Nephron progenitor cell (in vitro differentiated cells): ENCODE measurements around the gene SH3BGRL3.
"Not testable (repeated sequence)": the region's sequence is repeated elsewhere in the genome, so short reads cannot be mapped to it uniquely, and the experiment has no call there.

Source experiments
- DNase-seq: peaks from one replicate; pipeline ENCODE4 v3.0.0; 2021
- H3K27ac Mint-ChIP-seq: 2 replicates; pipeline ENCODE4 v1.8.0; 2021; ENCODE audit warnings: mild to moderate bottlenecking, moderate library complexity, mixed read lengths
- H3K27me3 Mint-ChIP-seq: 2 replicates; pipeline ENCODE4 v1.8.0; 2021; ENCODE audit warnings: mild to moderate bottlenecking, low read depth, mixed read lengths; ENCODE audit not compliant: poor library complexity
- H3K36me3 Mint-ChIP-seq: 2 replicates; pipeline ENCODE4 v1.8.0; 2021; ENCODE audit warnings: low read depth, mixed read lengths
- H3K4me1 Mint-ChIP-seq: 2 replicates; pipeline ENCODE4 v1.8.0; 2021; ENCODE audit warnings: mixed read lengths
- H3K4me3 Mint-ChIP-seq: 2 replicates; pipeline ENCODE4 v1.8.0; 2021; ENCODE audit warnings: mild to moderate bottlenecking, moderate library complexity, mixed read lengths
- H3K9me3 Mint-ChIP-seq: 2 replicates; pipeline ENCODE4 v1.8.0; 2021; ENCODE audit warnings: mild to moderate bottlenecking, moderate library complexity, mixed read lengths
- TF ChIP-seq, protein P1 (sequence below): fragments of 200-600 bp; sonication (generic); IDR thresholded peaks from 2 replicates; pipeline ENCODE4 v1.5.0; 2021; ENCODE audit warnings: antibody characterized with exemption

The SH3BGRL3 gene

DNA sequence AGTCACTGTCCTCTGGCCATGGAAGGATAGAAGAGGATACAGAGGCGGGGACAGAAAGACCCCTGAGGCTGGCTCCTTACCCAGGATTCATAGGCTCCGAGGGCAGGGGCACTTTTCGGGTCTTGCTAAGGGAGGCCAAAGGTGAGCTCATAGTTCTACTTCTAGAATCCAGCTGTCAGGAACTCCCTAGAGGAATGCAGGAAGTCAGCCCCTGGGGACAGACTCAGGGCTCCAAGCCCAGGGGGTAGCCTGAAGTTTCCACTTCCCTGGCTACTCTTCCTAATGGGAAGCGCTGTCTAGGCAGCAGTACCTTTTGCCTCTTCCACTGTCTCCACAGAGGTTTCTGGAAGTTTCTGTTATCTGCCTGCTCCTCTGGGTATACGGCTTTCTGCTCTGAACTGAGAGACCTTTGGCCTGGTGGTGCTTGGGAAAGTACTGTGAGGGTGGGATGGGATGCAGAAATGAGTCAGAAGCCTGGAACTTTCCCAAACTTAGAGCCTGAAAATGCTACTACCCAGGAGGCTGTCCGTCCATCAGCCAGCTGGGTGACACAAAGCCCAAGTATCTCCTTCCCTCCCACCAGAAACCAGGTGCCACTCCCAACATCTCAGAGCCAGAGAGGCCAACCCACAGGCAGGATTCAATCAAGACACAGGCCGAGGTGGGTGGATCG, 23.0 kb downstream of the SH3BGRL3 start:
- TF ChIP-seq, protein P1, sequence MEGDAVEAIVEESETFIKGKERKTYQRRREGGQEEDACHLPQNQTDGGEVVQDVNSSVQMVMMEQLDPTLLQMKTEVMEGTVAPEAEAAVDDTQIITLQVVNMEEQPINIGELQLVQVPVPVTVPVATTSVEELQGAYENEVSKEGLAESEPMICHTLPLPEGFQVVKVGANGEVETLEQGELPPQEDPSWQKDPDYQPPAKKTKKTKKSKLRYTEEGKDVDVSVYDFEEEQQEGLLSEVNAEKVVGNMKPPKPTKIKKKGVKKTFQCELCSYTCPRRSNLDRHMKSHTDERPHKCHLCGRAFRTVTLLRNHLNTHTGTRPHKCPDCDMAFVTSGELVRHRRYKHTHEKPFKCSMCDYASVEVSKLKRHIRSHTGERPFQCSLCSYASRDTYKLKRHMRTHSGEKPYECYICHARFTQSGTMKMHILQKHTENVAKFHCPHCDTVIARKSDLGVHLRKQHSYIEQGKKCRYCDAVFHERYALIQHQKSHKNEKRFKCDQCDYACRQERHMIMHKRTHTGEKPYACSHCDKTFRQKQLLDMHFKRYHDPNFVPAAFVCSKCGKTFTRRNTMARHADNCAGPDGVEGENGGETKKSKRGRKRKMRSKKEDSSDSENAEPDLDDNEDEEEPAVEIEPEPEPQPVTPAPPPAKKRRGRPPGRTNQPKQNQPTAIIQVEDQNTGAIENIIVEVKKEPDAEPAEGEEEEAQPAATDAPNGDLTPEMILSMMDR, result no peak
- Mint-ChIP-seq H3K36me3 (no peaks in the 10 kb centered on the region), H3K4me1 (peaks cover 34% of the 10 kb centered on the region), H3K4me3 (no peak overlapping the region), H3K9me3 (no peaks in the 10 kb centered on the region), H3K27ac (no peak overlapping the region), H3K27me3 (no peaks in the 10 kb centered on the region)
- no peak for DNase-seq

DNA sequence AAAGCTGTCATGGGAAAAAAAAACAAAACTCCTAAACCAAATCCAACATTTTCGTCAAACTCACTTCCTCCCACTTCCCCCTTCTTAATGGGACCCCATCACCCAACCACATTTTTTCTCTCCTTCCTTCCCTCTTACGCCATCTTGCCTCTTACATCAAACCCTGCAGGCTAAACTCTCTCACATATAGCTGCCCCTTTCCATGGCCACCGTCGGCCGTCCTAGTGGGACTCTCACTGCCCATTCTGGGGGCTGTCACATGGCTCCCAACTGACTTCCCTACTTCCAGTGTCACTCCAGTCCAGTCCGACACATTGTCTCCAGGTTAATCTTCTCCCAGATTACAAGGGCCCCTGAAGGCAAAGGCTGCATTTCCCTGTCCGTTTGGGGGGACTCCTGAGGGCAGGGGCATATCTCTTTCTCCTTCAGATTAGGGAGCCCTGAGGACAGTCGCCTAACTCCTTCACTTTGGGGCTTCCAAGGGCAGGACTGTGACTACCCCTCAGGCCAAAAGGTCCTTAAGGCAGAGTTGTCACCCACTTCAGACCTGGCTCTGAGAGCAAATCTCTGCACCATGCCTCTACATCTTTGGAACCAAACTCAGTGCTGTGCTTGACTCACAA, 25.9 kb downstream of the SH3BGRL3 start:
- TF ChIP-seq, protein P1, result no peak
- Mint-ChIP-seq H3K27ac (peak overlapping the region; percentile 91), H3K36me3 (no peaks in the 10 kb centered on the region), H3K4me3 (peak overlapping the region; percentile 100), H3K27me3 (peaks cover 4% of the 10 kb centered on the region), H3K4me1 (peaks cover 18% of the 10 kb centered on the region), H3K9me3 (no peaks in the 10 kb centered on the region)
- DNase-seq, result no peak

DNA sequence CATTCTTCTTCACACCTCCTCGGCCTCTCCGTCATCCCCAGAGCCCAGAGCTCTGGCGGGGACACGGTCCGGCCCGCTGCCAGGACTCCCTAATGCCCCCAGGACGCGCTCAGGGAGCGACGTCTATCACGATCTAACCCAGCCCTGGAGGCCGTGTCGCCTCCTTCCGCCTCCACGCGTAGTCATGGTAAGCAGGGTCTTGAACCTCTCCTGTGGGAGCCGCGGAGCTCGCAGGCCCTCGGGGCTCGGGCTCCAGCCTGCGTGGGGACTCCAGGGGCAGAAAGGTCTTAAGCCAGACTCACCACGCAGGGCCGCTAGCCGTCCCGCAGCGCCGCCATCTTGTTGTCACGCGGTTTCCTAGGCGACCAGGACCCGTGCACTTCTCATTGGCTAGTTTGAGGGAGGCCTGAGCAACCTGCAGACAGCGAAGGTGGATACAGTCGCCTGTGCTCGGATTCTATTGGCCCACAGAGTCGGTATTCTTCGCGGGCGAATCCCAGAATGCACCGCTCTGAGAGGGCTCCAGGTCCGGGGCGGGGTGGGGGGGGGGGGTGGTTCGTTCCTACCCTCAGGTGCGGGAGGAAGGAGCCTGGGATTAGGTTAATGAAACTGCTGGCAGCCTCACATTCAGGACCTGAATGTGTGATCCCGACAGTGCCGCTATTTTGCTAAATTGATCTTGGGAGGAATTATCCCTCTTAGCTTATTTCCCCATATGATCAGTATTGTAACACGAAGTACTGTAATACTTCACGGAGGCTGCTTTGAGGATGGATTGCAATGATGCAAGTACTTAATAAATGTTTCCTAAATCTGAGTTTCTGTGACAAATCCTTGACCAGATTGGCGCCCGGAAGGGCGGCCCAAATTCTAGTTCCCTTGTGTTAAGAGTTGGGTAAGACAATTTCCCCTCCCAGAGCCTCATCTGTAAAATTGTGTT, 26.7 kb downstream of the SH3BGRL3 start, which contains the start of gene UBXN11:
TSS of gene UBXN11 (minus strand) at position 347 of the 940 bp plus-strand sequence. CDS start 3,753 bp downstream, outside the sequence.
- Mint-ChIP-seq H3K36me3 (no peaks in the 10 kb centered on the region), H3K9me3 (no peaks in the 10 kb centered on the region), H3K27ac (peak within 1 kb of the TSS; percentile 91), H3K27me3 (peaks cover 4% of the 10 kb centered on the region), H3K4me3 (peak within 1 kb of the TSS; percentile 100), H3K4me1 (peaks cover 18% of the 10 kb centered on the region)
- peak; percentile 90 for DNase-seq
- TF ChIP-seq, protein P1, result no peak

DNA sequence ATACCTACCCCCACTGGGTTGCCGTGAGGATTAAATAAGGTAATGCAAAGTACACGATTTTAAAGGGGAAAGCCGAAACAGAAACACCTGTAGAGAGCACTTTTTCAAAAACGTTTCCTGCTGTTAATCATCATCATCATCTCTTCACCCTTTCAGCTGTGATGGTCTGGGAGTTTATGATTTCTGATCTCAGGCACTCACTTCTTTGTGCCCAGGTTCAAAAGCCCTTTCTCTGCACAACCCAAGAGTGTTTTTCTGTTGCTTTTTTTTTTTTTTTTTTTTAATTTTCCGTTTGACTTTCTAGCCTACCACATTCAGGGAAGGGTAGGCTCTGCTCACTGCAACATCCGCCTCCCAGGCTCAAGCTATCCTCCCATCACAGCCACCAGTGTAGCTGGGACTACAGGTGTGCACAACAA, 27.5 kb downstream of the SH3BGRL3 start:
- Mint-ChIP-seq H3K36me3 (no peaks in the 10 kb centered on the region), H3K9me3 (no peaks in the 10 kb centered on the region), H3K4me3 (peak overlapping the region; percentile 64), H3K4me1 (peaks cover 23% of the 10 kb centered on the region), H3K27me3 (peaks cover 4% of the 10 kb centered on the region), H3K27ac (no peak overlapping the region)
- no peak for DNase-seq
- TF ChIP-seq, protein P1, result no peak

DNA sequence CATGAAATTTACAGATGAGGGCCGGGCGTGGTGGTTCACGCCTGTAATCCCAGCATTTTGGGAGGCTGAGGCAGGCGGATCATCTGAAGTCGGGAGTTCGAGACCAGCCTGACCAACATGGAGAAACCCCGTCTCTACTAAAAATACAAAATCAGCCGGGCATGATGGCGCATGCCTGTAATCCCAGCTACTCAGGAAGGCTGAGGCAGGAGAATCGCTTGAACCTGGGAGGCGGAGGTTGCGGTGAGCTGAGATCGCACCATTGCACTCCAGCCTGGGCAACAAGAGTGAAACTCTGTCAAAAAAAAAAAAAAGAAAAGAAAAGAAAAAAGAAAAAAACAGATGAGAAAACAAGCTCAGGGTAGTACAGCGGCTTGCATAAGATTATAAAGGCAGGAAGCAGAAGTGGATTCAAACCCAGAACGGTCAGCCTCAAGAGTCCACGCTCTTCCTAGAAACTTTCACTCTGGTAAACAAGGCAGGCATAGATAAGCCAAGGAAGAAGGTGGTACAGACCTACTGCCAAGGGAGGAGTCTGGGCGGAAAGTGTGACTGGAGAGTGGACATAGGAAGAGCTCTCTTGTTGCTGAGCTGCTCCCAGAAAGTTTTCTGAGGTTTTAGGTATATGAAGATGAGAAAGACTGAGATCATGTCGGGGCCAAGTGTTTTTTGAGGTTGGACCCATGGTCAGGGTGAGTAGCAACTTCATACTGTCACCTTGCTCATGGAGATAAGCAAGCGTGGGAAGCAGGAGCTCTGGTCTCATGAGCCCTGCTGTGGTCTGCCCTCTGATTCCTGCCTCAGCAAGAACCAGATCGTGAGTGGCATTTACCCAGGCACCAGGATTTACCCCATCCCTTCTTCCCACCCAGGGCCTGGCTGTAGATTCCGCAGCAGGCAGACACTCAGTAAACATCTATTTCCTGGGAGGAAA, 28.3 kb downstream of the SH3BGRL3 start:
- H3K27ac Mint-ChIP-seq, H3K36me3 Mint-ChIP-seq, H3K4me3 Mint-ChIP-seq, H3K27me3 Mint-ChIP-seq, H3K9me3 Mint-ChIP-seq, DNase-seq: not testable (repeated sequence)
- peaks cover 20% of the 10 kb centered on the region for H3K4me1 Mint-ChIP-seq
